GM18870 (cell line): Measurements from ENCODE around the gene IDS.

Experiments
- ATAC-seq: cut with Tn5 transposase; IDR thresholded peaks from one replicate; pipeline ENCODE4 v1.9.1; 2021; ENCODE audit warnings: moderate library complexity; ENCODE audit not compliant: unreplicated experiment

The IDS gene

DNA sequence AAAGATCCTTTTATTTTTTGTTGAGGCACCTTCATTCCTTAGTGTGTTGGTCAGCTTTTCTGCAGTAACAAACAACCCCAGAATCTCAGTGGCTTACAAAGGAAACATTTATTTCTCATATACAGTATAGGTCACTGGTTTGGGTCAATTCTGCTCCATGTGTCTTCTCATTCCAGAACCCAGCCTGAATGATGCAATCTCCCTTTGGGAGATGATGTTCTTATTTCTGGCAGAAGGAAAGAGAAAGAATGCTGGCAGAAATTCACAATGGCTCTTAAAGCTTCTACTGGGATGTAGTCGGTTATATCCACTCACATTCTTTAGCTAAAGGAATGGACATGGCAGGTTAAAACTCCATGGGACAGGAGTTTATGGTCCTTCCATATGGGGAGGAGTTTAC, 42.3 kb downstream of the IDS start:
- ATAC-seq = no peak

DNA sequence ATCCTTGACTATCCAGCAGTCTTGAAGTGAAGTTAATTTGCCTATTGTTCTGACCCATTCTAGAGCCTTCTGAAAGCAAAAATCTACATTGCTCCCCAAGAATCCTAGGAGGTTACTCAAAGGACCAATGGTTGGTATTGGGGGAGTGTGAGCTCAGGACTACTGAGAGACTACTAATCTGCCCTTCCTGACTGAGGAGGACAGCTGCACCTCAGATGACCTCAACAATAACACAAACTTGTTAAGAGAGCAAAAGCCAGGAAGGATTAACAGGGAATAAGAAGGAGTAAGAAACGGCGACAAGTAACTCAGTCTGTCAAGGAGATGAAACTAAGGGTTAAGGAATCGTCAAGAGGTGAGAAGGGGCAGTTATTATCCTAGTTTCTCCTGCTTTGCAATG, 43.4 kb downstream of the IDS start:
- no peak for ATAC-seq

DNA sequence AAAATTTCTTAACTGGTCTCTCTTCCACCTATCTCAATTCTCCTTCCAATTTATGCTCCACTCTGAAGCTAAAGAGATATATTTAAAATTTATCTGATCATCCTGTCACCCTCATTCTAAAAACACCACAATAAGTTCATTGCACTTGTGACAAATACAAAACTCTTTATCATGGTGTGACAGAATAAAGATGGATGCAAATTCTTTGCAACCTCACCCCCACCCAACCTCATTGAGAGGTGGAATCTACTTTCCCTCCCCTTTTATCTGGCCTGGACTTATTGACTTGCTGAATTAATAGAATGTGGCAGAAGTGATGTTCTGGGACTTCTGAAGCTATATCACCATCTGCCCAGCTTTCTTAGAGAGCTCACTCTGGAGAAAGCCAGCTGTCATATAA, 46.5 kb downstream of the IDS start:
- ATAC-seq = no peak

DNA sequence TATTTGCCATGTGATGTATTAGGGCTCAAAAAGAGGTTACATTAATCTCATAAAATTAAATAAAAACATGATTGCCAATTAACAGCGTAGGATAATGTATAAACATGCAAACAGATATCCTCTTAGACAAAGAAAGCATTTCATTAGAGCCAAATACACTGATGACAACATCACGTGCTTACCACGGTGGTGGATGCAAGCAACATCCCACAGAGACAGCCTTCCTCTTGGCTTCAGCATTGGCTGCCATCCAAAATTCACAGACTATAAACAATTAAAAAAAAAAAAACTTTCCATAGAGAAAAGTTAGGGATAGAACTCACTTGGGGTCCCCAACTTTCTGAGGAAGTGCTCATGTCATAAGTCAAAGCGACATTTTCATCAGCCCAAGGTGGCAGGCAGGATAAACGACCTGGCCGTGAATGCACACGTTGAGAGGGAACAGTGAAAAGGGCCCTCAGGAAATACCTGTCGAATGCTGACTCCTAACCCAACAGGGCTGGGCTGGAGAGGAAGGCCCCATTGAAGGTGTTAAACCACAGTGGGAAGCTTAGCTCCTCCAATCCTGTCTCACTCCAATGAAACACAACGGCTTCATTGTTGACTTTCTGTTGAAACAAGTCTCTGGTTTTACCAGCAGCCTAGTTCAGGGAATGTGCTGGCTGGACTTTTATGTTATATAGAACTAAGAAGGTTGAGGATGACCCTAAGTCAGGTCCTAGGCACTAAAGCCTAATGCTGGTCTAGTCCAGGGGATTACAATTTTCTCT, 48.4 kb downstream of the IDS start:
- no peak for ATAC-seq

DNA sequence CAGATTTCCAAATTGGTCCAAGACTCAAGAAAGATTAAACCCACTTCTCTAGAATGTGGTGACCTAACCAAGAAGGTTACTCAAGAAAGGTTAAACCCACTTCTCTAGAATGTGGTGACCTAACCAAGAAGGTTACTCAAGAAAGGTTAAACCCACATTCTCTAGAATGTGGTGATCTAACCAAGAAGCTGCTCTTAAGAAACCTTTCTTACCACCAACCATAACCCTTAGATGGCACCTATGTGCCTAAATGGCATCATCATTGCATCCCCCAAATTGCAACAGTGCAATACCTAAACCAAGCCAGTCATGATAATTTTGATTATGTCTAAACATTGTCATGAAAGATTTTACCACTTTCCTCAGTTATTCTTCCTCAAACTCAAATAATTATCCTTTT, 49.2 kb downstream of the IDS start:
- ATAC-seq = no peak

DNA sequence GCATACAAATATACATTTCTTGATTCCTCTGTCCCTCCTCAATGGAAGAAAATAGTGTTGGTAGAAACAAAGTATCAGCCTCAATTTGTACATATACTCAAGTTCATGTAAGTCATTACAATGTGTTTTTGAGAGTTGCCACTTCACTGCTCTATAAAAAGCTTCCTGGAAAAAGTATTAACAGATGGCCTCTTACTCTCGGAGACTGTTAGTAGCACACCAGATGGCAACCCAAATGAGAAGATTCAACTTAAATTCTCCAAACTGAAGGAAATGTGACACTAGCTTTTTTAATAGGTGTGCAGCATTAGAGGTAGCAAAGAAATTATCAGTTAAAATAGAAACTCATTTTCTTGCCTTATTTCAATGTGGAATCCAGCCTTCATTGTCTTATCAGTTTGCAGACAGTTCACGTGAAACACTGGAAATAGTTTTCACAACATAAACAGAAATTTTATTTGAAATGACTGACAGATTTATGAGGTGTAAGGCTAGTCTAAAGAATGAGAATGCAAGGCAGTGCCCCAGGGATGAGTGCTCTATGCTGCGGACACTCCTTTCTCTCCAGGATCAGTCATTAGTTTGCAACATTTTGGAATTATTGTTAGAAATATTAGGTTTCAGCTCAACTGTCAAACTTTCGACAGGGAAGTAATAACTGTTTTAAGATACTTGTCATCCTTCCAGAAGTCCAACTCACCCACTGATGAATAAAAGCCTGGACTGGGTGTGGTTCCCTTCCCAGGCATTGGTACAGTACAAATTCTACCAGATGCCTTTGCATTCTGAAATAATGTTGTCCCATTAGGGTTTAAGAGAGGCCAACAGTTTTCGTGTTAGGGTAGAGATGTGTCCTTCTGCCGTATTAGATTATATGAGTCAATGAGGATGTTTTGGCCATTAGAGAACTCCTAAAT, 50.9 kb downstream of the IDS start:
- ATAC-seq = no peak

DNA sequence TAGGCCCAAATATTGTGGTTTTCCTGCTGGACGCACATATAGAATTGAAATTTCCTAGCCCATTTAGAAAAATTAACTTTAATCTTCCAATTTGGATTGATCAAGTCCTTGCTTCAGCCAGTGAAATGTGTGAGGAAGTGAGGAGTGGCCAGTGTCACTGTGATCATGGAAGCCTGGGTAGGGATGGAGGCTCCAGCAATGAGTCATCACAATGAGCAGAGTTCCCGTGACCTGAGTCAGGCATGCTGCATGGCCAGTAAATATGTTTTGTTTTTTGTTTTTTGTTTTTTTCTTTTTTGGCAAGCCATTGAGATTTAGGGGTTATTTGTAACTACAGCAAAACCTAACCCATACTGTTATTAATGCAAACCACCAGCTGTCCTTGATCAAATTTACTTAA, 52.1 kb downstream of the IDS start:
- ATAC-seq = no peak

DNA sequence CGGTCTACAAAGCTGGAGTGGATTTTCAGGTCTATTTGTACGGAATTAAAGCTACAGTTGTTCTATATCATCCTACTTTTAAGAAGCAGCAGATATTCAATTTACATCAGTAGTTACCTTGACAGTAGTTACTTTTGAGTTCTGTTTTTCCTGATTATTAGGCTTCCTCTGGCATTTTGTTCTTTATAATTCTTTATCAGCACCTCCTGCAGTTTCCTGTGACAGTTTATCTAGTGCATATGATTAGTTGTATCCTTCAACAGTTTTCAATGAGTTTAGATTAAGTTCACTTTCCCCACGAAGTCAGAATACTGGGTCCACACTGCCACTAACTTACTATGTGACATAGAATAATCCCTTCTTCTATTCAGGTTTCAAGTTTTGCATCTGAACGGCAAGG, 71.7 kb downstream of the IDS start:
- ATAC-seq = no peak

DNA sequence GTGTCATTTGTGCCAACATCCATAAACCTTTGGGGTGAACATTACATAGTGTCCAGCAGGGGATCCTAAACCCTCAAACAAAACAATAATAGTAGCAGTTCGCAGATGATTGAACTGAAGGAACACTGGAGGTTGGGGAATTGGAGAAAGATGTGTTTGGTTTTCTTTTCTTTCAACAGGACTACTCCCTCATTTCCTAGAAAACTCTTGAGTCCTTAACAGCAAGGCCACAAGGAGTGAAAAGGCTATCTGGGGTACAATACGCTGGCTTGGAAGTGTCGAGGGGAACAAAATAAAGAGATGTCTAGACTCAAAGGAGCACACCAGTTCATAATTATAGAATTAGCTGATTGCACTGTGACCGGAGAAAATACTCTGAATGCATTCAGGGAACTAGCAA, 72.1 kb downstream of the IDS start:
- no peak for ATAC-seq
